Neural cell (in vitro differentiated cells): Measurements from ENCODE around the gene RAET1G. TPM values are rescaled to one million over a fixed set of nuclear protein-coding genes. Genes with fewer than 3 reads are reported as not detected.
"Not testable (repeated sequence)": the region's sequence is repeated elsewhere in the genome, so short reads cannot be mapped to it uniquely, and the experiment has no call there.

Source experiments
- H2AFZ ChIP-seq: fragments of 200-600, 300-800 bp; sonication (generic), shearing (Covaris generic); 2 replicates; pipeline ENCODE4 v1.6.0; 2014; ENCODE audit warnings: low read depth, mild to moderate bottlenecking, antibody characterized with exemption, low read length, moderate library complexity
- H3F3A ChIP-seq: fragments of 200-600 bp; shearing (Covaris generic); 2 replicates; pipeline ENCODE4 v1.6.1; 2016; ENCODE audit warnings: mild to moderate bottlenecking, moderate library complexity, mixed read lengths, antibody characterized with exemption, low read length; ENCODE audit not compliant: insufficient read depth, poor library complexity, severe bottlenecking
- H3K27ac ChIP-seq: fragments of 200-600, 300-800 bp; sonication (generic), shearing (Covaris generic); 2 replicates; pipeline ENCODE4 v1.5.1; 2014; ENCODE audit warnings: mild to moderate bottlenecking, low read length, moderate library complexity
- H3K27me3 ChIP-seq: fragments of 300-800, 200-600 bp; sonication (generic), shearing (Covaris generic); 2 replicates; pipeline ENCODE4 v1.6.0; 2014; ENCODE audit warnings: mild to moderate bottlenecking, low read depth, low read length, moderate library complexity; ENCODE audit not compliant: insufficient read depth
- H3K36me3 ChIP-seq: fragments of 300-800, 200-600 bp; sonication (generic), shearing (Covaris generic); 2 replicates; pipeline ENCODE4 v1.5.1; 2014; ENCODE audit warnings: mild to moderate bottlenecking, antibody characterized with exemption, low read length, moderate library complexity; ENCODE audit not compliant: insufficient read depth
- H3K4me2 ChIP-seq: fragments of 300-800, 200-600 bp; sonication (generic), shearing (Covaris generic); 2 replicates; pipeline ENCODE4 v1.6.0; 2014; ENCODE audit warnings: mild to moderate bottlenecking, low read length
- H3K4me3 ChIP-seq: fragments of 300-800, 200-600 bp; sonication (generic), shearing (Covaris generic); 2 replicates; pipeline ENCODE4 v1.5.1; 2014; ENCODE audit warnings: mild to moderate bottlenecking, low read length, moderate library complexity
- H3K79me2 ChIP-seq: fragments of 200-600 bp; shearing (Covaris generic); replicated peaks from 2 replicates; pipeline ENCODE4 v1.6.0; 2014; ENCODE audit warnings: mild to moderate bottlenecking, low read length, moderate library complexity; ENCODE audit not compliant: insufficient read depth
- H3K9ac ChIP-seq: fragments of 300-800, 200-600 bp; sonication (generic), shearing (Covaris generic); 2 replicates; pipeline ENCODE4 v1.6.1; 2016; ENCODE audit warnings: mild to moderate bottlenecking, low read length, mixed read lengths
- H3K9me2 ChIP-seq: fragments of 200-600 bp; shearing (Covaris generic); 2 replicates; pipeline ENCODE4 v1.6.1; 2016; ENCODE audit warnings: mild to moderate bottlenecking, low read length, mixed read lengths; ENCODE audit not compliant: insufficient read depth
- H3K9me3 ChIP-seq: fragments of 200-600, 300-800 bp; sonication (generic), shearing (Covaris generic); 2 replicates; pipeline ENCODE4 v1.6.1; 2016; ENCODE audit warnings: mild to moderate bottlenecking, mixed run types, low read length, moderate library complexity, mixed read lengths
- H4K20me1 ChIP-seq: fragments of 200-600 bp; shearing (Covaris generic); 2 replicates; pipeline ENCODE4 v1.6.1; 2016; ENCODE audit warnings: mild to moderate bottlenecking, mixed run types; ENCODE audit not compliant: insufficient read depth
- CTCF ChIP-seq: fragments of 450-650 bp; IDR thresholded peaks from 2 replicates; pipeline ENCODE4 v1.5.1; 2014; ENCODE audit warnings: antibody characterized with exemption, mild to moderate bottlenecking, moderate library complexity; ENCODE audit not compliant: poor library complexity, severe bottlenecking
- EP300 ChIP-seq: fragments of 450-650 bp; conservative IDR thresholded peaks from 2 replicates; pipeline ENCODE4 v1.6.1; 2014; ENCODE audit warnings: antibody characterized with exemption, mild to moderate bottlenecking, moderate library complexity; ENCODE audit not compliant: poor library complexity, severe bottlenecking
- EZH2 ChIP-seq: fragments of 200-600, 300-800 bp; shearing (Covaris generic), sonication (generic); IDR thresholded peaks from 2 replicates; pipeline ENCODE4 v1.6.1; 2014; ENCODE audit warnings: antibody characterized with exemption, low read length, borderline replicate concordance, mild to moderate bottlenecking; ENCODE audit not compliant: insufficient read depth, poor library complexity, severe bottlenecking
- MXI1 ChIP-seq: fragments of 450-650 bp; conservative IDR thresholded peaks from 2 replicates; pipeline ENCODE4 v1.6.1; 2014; ENCODE audit warnings: antibody characterized with exemption, mild to moderate bottlenecking; ENCODE audit not compliant: poor library complexity, severe bottlenecking
- POLR2AphosphoS5 ChIP-seq: IDR thresholded peaks from 2 replicates; pipeline ENCODE4 v1.6.1; 2012
- RAD21 ChIP-seq: fragments of 450-650 bp; conservative IDR thresholded peaks from 2 replicates; pipeline ENCODE4 v1.6.1; 2014; ENCODE audit warnings: antibody characterized with exemption, mild to moderate bottlenecking, moderate library complexity
- REST ChIP-seq: IDR thresholded peaks from 2 replicates; pipeline ENCODE4 v1.6.1; 2012; ENCODE audit warnings: borderline replicate concordance
- SMC3 ChIP-seq: fragments of 450-650 bp; conservative IDR thresholded peaks from 2 replicates; pipeline ENCODE4 v1.6.1; 2014; ENCODE audit warnings: antibody characterized with exemption, mild to moderate bottlenecking, moderate library complexity; ENCODE audit not compliant: poor library complexity
- TAF1 ChIP-seq: IDR thresholded peaks from 2 replicates; pipeline ENCODE4 v1.6.1; 2012; ENCODE audit warnings: low read depth
- polyA plus RNA-seq: library from polyadenylated mRNA; depleted of rRNA; stranded (reverse); fragments of >200 nt; gene quantifications from 2 replicates; pipeline ENCODE4 v1.2.3, GENCODE V29; 2014

The RAET1G gene
- polyA plus RNA-seq, 1 donor from 2014 or later = not detected

GRCh38 chr6:149909701-149910470 lies 13.0 kb downstream of the RAET1G start:
- no peaks in the 10 kb centered on the region for H3K36me3 ChIP-seq
- no peaks in the 10 kb centered on the region for H4K20me1 ChIP-seq
- H3K79me2 ChIP-seq = no peaks in the 10 kb centered on the region
- no peak for TF ChIP-seq RAD21
- no peak for TF ChIP-seq REST
- no peak for TF ChIP-seq TAF1
- no peak for TF ChIP-seq EZH2
- H3K9ac ChIP-seq = no peak overlapping the region
- no peak overlapping the region for H3K27ac ChIP-seq
- H3K9me3 ChIP-seq = no peaks in the 10 kb centered on the region
- no peak overlapping the region for H2AFZ ChIP-seq
- no peaks in the 10 kb centered on the region for H3K27me3 ChIP-seq
- no peaks in the 10 kb centered on the region for H3K9me2 ChIP-seq
- no peak overlapping the region for H3K4me2 ChIP-seq
- H3F3A ChIP-seq = no peaks in the 10 kb centered on the region
- H3K4me3 ChIP-seq = no peak overlapping the region

GRCh38 chr6:149908480-149908879 lies 14.4 kb downstream of the RAET1G start:
- H3K9me3 ChIP-seq, H3K9ac ChIP-seq, H3K4me3 ChIP-seq, H4K20me1 ChIP-seq, H3K27ac ChIP-seq, H3K79me2 ChIP-seq, H3K9me2 ChIP-seq, H3K36me3 ChIP-seq, H2AFZ ChIP-seq, H3F3A ChIP-seq, H3K4me2 ChIP-seq, H3K27me3 ChIP-seq: not testable (repeated sequence)

GRCh38 chr6:149907317-149907716 lies 15.6 kb downstream of the RAET1G start:
- TF ChIP-seq MXI1 (no peak), REST (no peak), POLR2AphosphoS5 (no peak), SMC3 (no peak), TAF1 (no peak), EP300 (no peak), CTCF (no peak), RAD21 (no peak), EZH2 (no peak)
- H3K9me2 ChIP-seq = no peaks in the 10 kb centered on the region
- H3K9ac ChIP-seq = no peak overlapping the region
- no peaks in the 10 kb centered on the region for H3K9me3 ChIP-seq
- H3K4me2 ChIP-seq = no peak overlapping the region
- no peak overlapping the region for H3K4me3 ChIP-seq
- H3K36me3 ChIP-seq = no peaks in the 10 kb centered on the region
- no peaks in the 10 kb centered on the region for H4K20me1 ChIP-seq
- no peaks in the 10 kb centered on the region for H3K27me3 ChIP-seq
- H3K27ac ChIP-seq = no peak overlapping the region
- no peak overlapping the region for H2AFZ ChIP-seq
- H3K79me2 ChIP-seq = no peaks in the 10 kb centered on the region
- no peaks in the 10 kb centered on the region for H3F3A ChIP-seq
